Endodermal cell (in vitro differentiated cells): Measurements from ENCODE around the gene THAP8. TPM values are rescaled to one million over a fixed set of nuclear protein-coding genes. Genes with fewer than 3 reads are reported as not detected.

Experiments used
- DNase-seq: peaks from one replicate; pipeline ENCODE4 v3.0.0-alpha.2; 2017
- H3K27ac ChIP-seq: 2 replicates; pipeline ENCODE4 v1.5.1; 2013; ENCODE audit warnings: mild to moderate bottlenecking, low read depth, low read length, moderate library complexity
- H3K27me3 ChIP-seq: 2 replicates; pipeline ENCODE4 v1.6.1; 2013; ENCODE audit warnings: mild to moderate bottlenecking, low read length, moderate library complexity; ENCODE audit not compliant: insufficient read depth, control insufficient read depth, poor library complexity, severe bottlenecking
- H3K36me3 ChIP-seq: 2 replicates; pipeline ENCODE4 v1.7.0; 2013; ENCODE audit warnings: mild to moderate bottlenecking, low read length, moderate library complexity; ENCODE audit not compliant: control insufficient read depth, insufficient read depth
- H3K4me1 ChIP-seq: one replicate; pipeline ENCODE4 v1.7.0; 2013; ENCODE audit warnings: low read length; ENCODE audit not compliant: control insufficient read depth, insufficient read depth
- H3K4me3 ChIP-seq: 2 replicates; pipeline ENCODE4 v1.5.1; 2013; ENCODE audit warnings: mild to moderate bottlenecking, low read length, moderate library complexity
- H3K9ac ChIP-seq: 2 replicates; pipeline ENCODE4 v1.6.1; 2013; ENCODE audit warnings: mild to moderate bottlenecking, low read length, moderate library complexity; ENCODE audit not compliant: poor library complexity, severe bottlenecking; ENCODE audit errors: extremely low read depth
- H3K9me3 ChIP-seq: 2 replicates; pipeline ENCODE4 v1.6.1; 2013; ENCODE audit warnings: mild to moderate bottlenecking, low read length, moderate library complexity; ENCODE audit not compliant: control insufficient read depth
- H3K27ac Mint-ChIP-seq: 2 replicates; pipeline ENCODE4 v1.8.0; 2020; ENCODE audit warnings: mixed read lengths
- H3K27me3 Mint-ChIP-seq: 2 replicates; pipeline ENCODE4 v1.8.0; 2021; ENCODE audit warnings: mild to moderate bottlenecking, mixed read lengths; ENCODE audit not compliant: insufficient read depth
- H3K36me3 Mint-ChIP-seq: 2 replicates; pipeline ENCODE4 v1.8.0; 2020; ENCODE audit warnings: low read depth, mixed read lengths
- H3K4me1 Mint-ChIP-seq: 2 replicates; pipeline ENCODE4 v1.8.0; 2020; ENCODE audit warnings: mixed read lengths
- H3K4me3 Mint-ChIP-seq: 2 replicates; pipeline ENCODE4 v1.8.0; 2020; ENCODE audit warnings: mild to moderate bottlenecking, moderate library complexity, mixed read lengths
- H3K9me3 Mint-ChIP-seq: 2 replicates; pipeline ENCODE4 v1.8.0; 2020; ENCODE audit warnings: mild to moderate bottlenecking, mixed read lengths
- CTCF ChIP-seq: fragments of 200-600 bp; sonication (generic); conservative IDR thresholded peaks from 2 replicates; pipeline ENCODE4 v1.5.0; 2021; ENCODE audit warnings: antibody characterized with exemption, mild to moderate bottlenecking
- WGBS, 2 experiments: methylation state at CpG; one replicate each; pipeline versions ENCODE4 v1.1.5 to v1.1.7; 2013; ENCODE audit warnings: missing lambda C conversion rate in 2 of 2, mixed read lengths in 1 of 2; ENCODE audit not compliant: insufficient coverage in 1 of 2, insufficient read length in 1 of 2; 5-methylcytosine and 5-hydroxymethylcytosine counted together
- total RNA-seq, 2 donors: library from RNA; stranded (reverse); fragmentation: NEBNext Ultra II Directional in 1 of 2; extraction: Animal tissue kit (Norgen Biotek cat#: 25700) in 1 of 2; gene quantifications; 2 replicates in 1 of 2; 3 replicates in 1 of 2; pipeline ENCODE4 v1.2.1, GENCODE V29; 2021

The THAP8 gene
- total RNA-seq, 2 donors from 2014 or later: 6.7 to 8.9 TPM

DNA sequence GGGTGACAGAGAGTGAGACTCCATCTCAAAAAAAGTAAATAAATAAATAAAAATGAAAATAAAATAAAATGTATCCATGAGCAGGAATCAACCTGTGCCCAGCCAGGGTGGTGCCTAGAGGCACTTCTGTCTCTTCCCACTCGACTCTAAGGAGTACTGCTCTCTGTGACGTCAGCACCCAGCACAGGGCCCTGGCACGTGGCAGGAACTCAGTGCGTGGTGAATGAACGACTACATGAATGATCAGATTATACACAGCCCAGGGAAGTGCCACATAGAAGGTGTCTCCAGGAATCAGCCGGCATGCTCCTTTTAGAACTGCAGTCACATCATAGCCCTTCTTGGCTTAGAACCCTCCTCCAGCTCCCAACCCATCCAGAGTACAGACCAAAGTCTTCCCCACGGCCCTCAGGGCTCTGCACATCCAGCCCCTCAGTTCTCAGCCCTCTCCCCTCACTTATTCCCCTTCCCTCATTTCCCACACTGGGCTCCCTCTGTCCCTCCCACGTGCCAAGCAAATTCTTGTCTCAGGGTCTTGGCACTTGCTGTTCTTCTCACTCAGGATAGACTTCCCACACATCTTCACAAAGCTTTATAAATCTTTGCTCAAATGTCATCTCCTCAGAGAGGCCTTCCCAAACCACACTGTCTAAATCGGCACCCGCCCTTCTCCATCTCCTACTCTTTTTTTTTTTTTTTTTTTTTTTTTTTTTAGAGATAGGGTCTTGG is 25.6 kb downstream of the THAP8 start:
- peaks cover 16% of the 10 kb centered on the region for H3K36me3 Mint-ChIP-seq
- no peak overlapping the region for H3K4me3 Mint-ChIP-seq
- no peak overlapping the region for H3K27ac Mint-ChIP-seq

DNA sequence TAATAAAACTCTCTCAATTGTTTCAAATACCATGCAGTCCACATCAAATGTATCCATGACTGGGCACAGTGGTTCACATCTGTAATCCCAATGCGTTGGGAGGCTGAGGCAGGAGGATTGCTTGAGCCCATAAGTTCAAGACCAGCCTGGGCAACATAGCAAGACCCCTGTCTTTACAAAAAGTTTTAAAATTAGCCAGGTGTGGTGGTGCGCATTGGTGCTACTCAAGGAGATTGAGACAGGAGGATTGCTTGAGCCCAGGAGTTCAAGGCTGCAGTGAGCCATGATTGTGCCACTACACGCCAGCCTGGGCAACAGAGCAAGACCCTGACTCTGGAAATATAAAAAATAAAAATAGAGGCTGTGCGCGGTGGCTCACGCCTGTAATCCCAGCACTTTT is 26.4 kb downstream of the THAP8 start:
- H3K9me3 ChIP-seq: no peaks in the 10 kb centered on the region
- TF ChIP-seq CTCF: no peak

More for the DNA sequence above, 25.6 kb downstream of the THAP8 start:
- no peak for DNase-seq
- H3K27ac ChIP-seq: no peak overlapping the region
- no peaks in the 10 kb centered on the region for H3K4me1 Mint-ChIP-seq
- no peaks in the 10 kb centered on the region for H3K9me3 ChIP-seq
- H3K27me3 ChIP-seq: no peaks in the 10 kb centered on the region
- no peak overlapping the region for H3K9ac ChIP-seq
- TF ChIP-seq CTCF: no peak
- H3K4me3 ChIP-seq: no peak overlapping the region
- 90 to 92% methylated on average over 4 to 8 of the region's 10 CpGs for WGBS, 2 experiments
- no peaks in the 10 kb centered on the region for H3K27me3 Mint-ChIP-seq
- no peaks in the 10 kb centered on the region for H3K9me3 Mint-ChIP-seq
- no peaks in the 10 kb centered on the region for H3K4me1 ChIP-seq
- no peaks in the 10 kb centered on the region for H3K36me3 ChIP-seq

GRCh38 chr19:36026091-36026876 is 27.8 kb downstream of the THAP8 start:
- Mint-ChIP-seq H3K27me3 (no peaks in the 10 kb centered on the region), H3K9me3 (no peaks in the 10 kb centered on the region), H3K27ac (no peak overlapping the region), H3K4me3 (no peak overlapping the region), H3K4me1 (no peaks in the 10 kb centered on the region), H3K36me3 (peaks cover 23% of the 10 kb centered on the region)
- no peaks in the 10 kb centered on the region for H3K9me3 ChIP-seq
- H3K9ac ChIP-seq: no peak overlapping the region
- 94 to 97% methylated on average over 41 to 49 of the region's 49 CpGs for WGBS, 2 experiments
- H3K36me3 ChIP-seq: no peaks in the 10 kb centered on the region
- H3K4me3 ChIP-seq: no peak overlapping the region
- no peaks in the 10 kb centered on the region for H3K27me3 ChIP-seq
- H3K4me1 ChIP-seq: no peaks in the 10 kb centered on the region
- DNase-seq: no peak
- TF ChIP-seq CTCF: no peak
- H3K27ac ChIP-seq: no peak overlapping the region

More for the DNA sequence above, 26.4 kb downstream of the THAP8 start:
- 93 to 96% methylated on average over 6 of the region's 6 CpGs for WGBS, 2 experiments
- H3K4me1 Mint-ChIP-seq: no peaks in the 10 kb centered on the region
- Histone ChIP-seq H3K27ac (no peak overlapping the region), H3K36me3 (no peaks in the 10 kb centered on the region), H3K4me3 (no peak overlapping the region), H3K27me3 (no peaks in the 10 kb centered on the region), H3K9ac (no peak overlapping the region), H3K4me1 (no peaks in the 10 kb centered on the region)
- H3K4me3 Mint-ChIP-seq: no peak overlapping the region
- no peaks in the 10 kb centered on the region for H3K27me3 Mint-ChIP-seq
- peaks cover 21% of the 10 kb centered on the region for H3K36me3 Mint-ChIP-seq
- DNase-seq: no peak
- H3K9me3 Mint-ChIP-seq: no peaks in the 10 kb centered on the region
- H3K27ac Mint-ChIP-seq: no peak overlapping the region
